Fibroblast of lung (primary cell): ENCODE results near the gene KRCC1.

Experiments used
- CTCF ChIP-seq, 2 donors: IDR thresholded peaks in 1 of 2; conservative IDR thresholded peaks in 1 of 2; 1 replicate in 1 of 2; 2 replicates in 1 of 2; pipeline ENCODE4 v1.5.1; 2011 to 2012; ENCODE audit warnings: low read length in 2 of 2, control low read depth in 1 of 2, inconsistent platforms in 1 of 2, low read depth in 1 of 2, mild to moderate bottlenecking in 1 of 2
- EZH2 ChIP-seq: IDR thresholded peaks from 2 replicates; pipeline ENCODE4 v1.5.1; 2012; ENCODE audit warnings: low read length, control low read depth, mild to moderate bottlenecking; ENCODE audit errors: missing control alignments

GRCh38 chr2:88061295-88061694, 5.7 kb upstream of the KRCC1 start:
- TF ChIP-seq CTCF (conservative IDR thresholded peaks at IDR 0.05 in 1 of 2, IDR thresholded peaks at IDR 0.05 in 1 of 2; ENCODE audit: low read depth in 1 of 2, low read length in 2 of 2) (no peak), EZH2 (no peak)
